D721Med (cell line): ENCODE measurements around the gene P3H3.

ENCODE experiments used
- DNase-seq: peaks from one replicate; pipeline ENCODE4 v3.0.0; 2011; ENCODE audit warnings: low spot score; ENCODE audit not compliant: insufficient read length
- FAIRE-seq: peaks from 2 replicates; lab custom pipeline; 2011; peaks lifted over from hg19 to GRCh38; lab: Jason Lieb, UNC
- TF ChIP-seq, protein P1 (sequence below): IDR thresholded peaks from 2 replicates; pipeline ENCODE4 v1.5.1; 2012; ENCODE audit warnings: mild to moderate bottlenecking, control low read depth; ENCODE audit not compliant: insufficient read depth; ENCODE audit errors: missing control alignments

The P3H3 gene

DNA sequence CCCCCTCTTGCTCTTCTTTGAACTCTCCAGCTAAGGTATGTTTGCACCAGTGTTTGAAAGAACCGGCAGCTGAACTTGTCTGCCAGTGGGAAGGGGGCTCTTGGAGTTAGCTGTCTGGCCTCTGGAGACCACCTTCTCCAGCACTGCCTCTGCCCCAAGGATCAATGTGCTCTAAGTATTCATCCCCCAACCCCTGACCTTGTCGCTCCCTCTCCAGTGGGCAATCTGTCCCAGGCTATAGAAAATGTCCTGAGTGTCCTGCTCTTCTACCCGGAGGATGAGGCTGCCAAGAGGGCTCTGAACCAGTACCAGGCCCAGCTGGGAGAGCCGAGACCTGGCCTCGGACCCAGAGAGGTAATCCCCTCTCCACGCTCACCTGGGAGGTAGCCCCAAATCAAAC, 2.8 kb downstream of the P3H3 start:
- no peak for FAIRE-seq
- DNase-seq = no peak
- TF ChIP-seq, protein P1, sequence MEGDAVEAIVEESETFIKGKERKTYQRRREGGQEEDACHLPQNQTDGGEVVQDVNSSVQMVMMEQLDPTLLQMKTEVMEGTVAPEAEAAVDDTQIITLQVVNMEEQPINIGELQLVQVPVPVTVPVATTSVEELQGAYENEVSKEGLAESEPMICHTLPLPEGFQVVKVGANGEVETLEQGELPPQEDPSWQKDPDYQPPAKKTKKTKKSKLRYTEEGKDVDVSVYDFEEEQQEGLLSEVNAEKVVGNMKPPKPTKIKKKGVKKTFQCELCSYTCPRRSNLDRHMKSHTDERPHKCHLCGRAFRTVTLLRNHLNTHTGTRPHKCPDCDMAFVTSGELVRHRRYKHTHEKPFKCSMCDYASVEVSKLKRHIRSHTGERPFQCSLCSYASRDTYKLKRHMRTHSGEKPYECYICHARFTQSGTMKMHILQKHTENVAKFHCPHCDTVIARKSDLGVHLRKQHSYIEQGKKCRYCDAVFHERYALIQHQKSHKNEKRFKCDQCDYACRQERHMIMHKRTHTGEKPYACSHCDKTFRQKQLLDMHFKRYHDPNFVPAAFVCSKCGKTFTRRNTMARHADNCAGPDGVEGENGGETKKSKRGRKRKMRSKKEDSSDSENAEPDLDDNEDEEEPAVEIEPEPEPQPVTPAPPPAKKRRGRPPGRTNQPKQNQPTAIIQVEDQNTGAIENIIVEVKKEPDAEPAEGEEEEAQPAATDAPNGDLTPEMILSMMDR = no peak

DNA sequence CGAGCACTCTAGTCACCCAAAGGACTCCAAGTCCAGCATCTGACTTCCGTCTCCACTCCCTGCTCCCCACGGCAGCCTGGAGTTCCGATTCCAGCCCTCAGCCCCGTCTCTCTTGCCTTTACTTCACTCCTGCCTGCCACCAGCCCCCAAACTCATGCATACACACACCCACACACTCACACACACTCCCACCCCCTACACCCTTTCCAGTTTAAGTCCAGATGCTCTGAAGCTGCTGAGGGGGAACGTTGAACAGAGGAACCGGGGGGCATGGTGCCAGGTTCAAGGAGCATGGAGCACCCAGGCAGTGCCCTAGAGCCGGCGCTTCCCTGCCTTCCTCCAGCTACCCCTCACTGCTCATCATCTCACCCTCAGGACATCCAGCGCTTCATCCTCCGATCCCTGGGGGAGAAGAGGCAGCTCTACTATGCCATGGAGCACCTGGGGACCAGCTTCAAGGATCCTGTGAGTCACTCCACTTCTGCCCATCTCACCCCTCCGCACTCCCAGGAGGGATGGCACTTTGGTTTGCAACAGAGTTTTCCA, 3.3 kb downstream of the P3H3 start:
- DNase-seq (no peak), FAIRE-seq (no peak)
- TF ChIP-seq, protein P1 = no peak

GRCh38 chr12:6832125-6832524, 3.9 kb downstream of the P3H3 start:
- FAIRE-seq = no peak
- TF ChIP-seq, protein P1 = no peak
- DNase-seq = no peak

DNA sequence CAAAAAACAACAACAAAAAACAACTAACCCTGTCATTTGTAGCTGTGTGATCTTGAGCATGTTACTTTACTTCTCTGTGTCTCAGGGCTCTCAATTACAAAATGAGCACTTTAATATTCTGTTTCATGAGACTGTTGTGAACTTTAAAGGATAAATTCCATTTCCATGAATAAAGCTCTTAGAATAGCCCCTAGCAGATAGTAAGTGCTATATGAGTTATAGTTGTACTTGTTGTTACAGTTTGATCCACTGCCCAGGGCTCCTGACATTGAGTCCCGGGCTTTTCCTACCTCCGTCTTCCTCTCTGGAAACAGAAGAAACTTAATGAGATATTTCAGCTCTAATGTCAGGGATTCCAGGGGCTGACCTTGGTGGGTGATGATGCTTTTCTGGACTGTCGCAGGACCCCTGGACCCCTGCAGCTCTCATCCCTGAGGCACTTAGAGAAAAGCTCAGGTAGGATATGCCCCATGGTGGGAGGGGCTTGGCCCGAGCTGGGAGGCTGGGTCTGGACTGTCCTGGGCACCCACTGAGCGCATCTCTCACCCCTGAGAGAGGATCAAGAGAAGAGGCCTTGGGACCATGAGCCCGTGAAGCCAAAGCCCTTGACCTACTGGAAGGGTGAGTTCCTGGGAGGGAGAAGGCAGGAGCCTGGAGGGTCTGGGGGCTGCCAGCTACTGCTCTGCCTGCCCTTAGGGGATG, 5.1 kb downstream of the P3H3 start:
- DNase-seq (no peak), FAIRE-seq (no peak)
- TF ChIP-seq, protein P1 = no peak

- FAIRE-seq (peak; percentile 63), DNase-seq (no peak)
- TF ChIP-seq, protein P1 = no peak
Measured at GRCh38 chr12:6834254-6834653, 6.0 kb downstream of the P3H3 start.

GRCh38 chr12:6834873-6835272, 6.7 kb downstream of the P3H3 start:
- FAIRE-seq (no peak), DNase-seq (no peak)
- TF ChIP-seq, protein P1 = no peak

- TF ChIP-seq, protein P1 = no peak
- FAIRE-seq (no peak), DNase-seq (no peak)
Measured at GRCh38 chr12:6836851-6837250, 8.6 kb downstream of the P3H3 start.
